Measurements from ENCODE around the gene CTSF.
"Not testable (repeated sequence)": the region's sequence is repeated elsewhere in the genome, so short reads cannot be mapped to it uniquely, and the experiment has no call there.

Gene CTSF

GRCh38 chr11:66568124-66568916 is at the start of gene CTSF:
Gene CTSF (minus strand): TSS chr11:66568606. CDS start chr11:66568486, 120 bp downstream.
- DNase-seq, result no peak

- DNase-seq, result no peak
Measured at GRCh38 chr11:66617155-66617834, 48.9 kb upstream of the CTSF start.

- DNase-seq, result peak; percentile 92
Measured at GRCh38 chr11:66616379-66617154, 48.2 kb upstream of the CTSF start, which contains the start of gene RBM14. Gene RBM14 (plus strand): TSS chr11:66616630. CDS start chr11:66616721, 91 bp downstream.

GRCh38 chr11:66614073-66614472 is 45.7 kb upstream of the CTSF start:
- DNase-seq, result no peak

GRCh38 chr11:66612458-66612857 is 44.1 kb upstream of the CTSF start:
- DNase-seq, result no peak

GRCh38 chr11:66609721-66610617 is 41.6 kb upstream of the CTSF start:
- DNase-seq, result peak; percentile 27

GRCh38 chr11:66607126-66607834 is 38.9 kb upstream of the CTSF start:
- DNase-seq, result no peak

GRCh38 chr11:66606608-66607007 is 38.2 kb upstream of the CTSF start:
- DNase-seq, result not testable (repeated sequence)

- DNase-seq, result no peak
Measured at GRCh38 chr11:66604155-66604554, 35.7 kb upstream of the CTSF start.

- DNase-seq, result no peak
Measured at GRCh38 chr11:66603072-66603471, 34.7 kb upstream of the CTSF start.

GRCh38 chr11:66600631-66601233 is 32.3 kb upstream of the CTSF start:
- DNase-seq, result no peak

GRCh38 chr11:66600219-66600618 is 31.8 kb upstream of the CTSF start:
- no peak for DNase-seq

- DNase-seq, result no peak
Measured at GRCh38 chr11:66598993-66599392, 30.6 kb upstream of the CTSF start.

GRCh38 chr11:66595245-66595904 is 27.0 kb upstream of the CTSF start:
- DNase-seq, result no peak

- no peak for DNase-seq
Measured at GRCh38 chr11:66593650-66594049, 25.2 kb upstream of the CTSF start.

- no peak for DNase-seq
Measured at GRCh38 chr11:66593303-66593635, 24.9 kb upstream of the CTSF start.

- DNase-seq, result peak; percentile 58
Measured at GRCh38 chr11:66592457-66593302, 24.3 kb upstream of the CTSF start, which contains the start of the genes CCDC87 and CCS. Gene CCDC87 (minus strand): TSS chr11:66593063. CDS start chr11:66593015, 48 bp downstream. Gene CCS (plus strand): TSS chr11:66593185. CDS start chr11:66593262, 77 bp downstream.

- no peak for DNase-seq
Measured at GRCh38 chr11:66591175-66591574, 22.8 kb upstream of the CTSF start.

- no peak for DNase-seq
Measured at GRCh38 chr11:66589996-66590675, 21.7 kb upstream of the CTSF start.

Data from NCI-H524 treated with DMSO at 0.1 percent for 48 hours (cell line).